ENCODE data around the gene ABHD8. TPM values are rescaled to one million over a fixed set of nuclear protein-coding genes. Genes with fewer than 3 reads are reported as not detected.

ABHD8 gene
- total RNA-seq, 4 donors from 2014 or later = 9.7 to 15.7 (median 13.6) TPM

GRCh38 chr19:17336872-17337674 is 33.8 kb upstream of the ABHD8 start, which contains the start of gene GTPBP3:
Gene GTPBP3 (plus strand): TSS chr19:17337553. CDS start chr19:17337612, 59 bp downstream.
- WGBS = under 1% methylated on average over 41 of the region's 41 CpGs
- Histone ChIP-seq H3K4me3 (peak within 1 kb of the TSS; percentile 65), H3K27ac (peak within 1 kb of the TSS; percentile 91), H3K36me3 (peaks cover 9% of the 10 kb centered on the region), H3K4me1 (peaks cover 50% of the 10 kb centered on the region), H3K9me3 (no peaks in the 10 kb centered on the region), H3K27me3 (no peaks in the 10 kb centered on the region)
- TF ChIP-seq POLR2AphosphoS5 (IDR thresholded peaks at IDR 0.05) = peak in 2 of 3 donors; percentile 67 to 71
- TF ChIP-seq EP300 (IDR thresholded peaks at IDR 0.05) = no peak
- TF ChIP-seq, protein P1, sequence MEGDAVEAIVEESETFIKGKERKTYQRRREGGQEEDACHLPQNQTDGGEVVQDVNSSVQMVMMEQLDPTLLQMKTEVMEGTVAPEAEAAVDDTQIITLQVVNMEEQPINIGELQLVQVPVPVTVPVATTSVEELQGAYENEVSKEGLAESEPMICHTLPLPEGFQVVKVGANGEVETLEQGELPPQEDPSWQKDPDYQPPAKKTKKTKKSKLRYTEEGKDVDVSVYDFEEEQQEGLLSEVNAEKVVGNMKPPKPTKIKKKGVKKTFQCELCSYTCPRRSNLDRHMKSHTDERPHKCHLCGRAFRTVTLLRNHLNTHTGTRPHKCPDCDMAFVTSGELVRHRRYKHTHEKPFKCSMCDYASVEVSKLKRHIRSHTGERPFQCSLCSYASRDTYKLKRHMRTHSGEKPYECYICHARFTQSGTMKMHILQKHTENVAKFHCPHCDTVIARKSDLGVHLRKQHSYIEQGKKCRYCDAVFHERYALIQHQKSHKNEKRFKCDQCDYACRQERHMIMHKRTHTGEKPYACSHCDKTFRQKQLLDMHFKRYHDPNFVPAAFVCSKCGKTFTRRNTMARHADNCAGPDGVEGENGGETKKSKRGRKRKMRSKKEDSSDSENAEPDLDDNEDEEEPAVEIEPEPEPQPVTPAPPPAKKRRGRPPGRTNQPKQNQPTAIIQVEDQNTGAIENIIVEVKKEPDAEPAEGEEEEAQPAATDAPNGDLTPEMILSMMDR (IDR thresholded peaks at IDR 0.05) = no peak
- no peak for TF ChIP-seq POLR2A (IDR thresholded peaks at IDR 0.05)
- DNase-seq (ENCODE audit: low spot score in 2 of 2) = peak; percentile 99

DNA sequence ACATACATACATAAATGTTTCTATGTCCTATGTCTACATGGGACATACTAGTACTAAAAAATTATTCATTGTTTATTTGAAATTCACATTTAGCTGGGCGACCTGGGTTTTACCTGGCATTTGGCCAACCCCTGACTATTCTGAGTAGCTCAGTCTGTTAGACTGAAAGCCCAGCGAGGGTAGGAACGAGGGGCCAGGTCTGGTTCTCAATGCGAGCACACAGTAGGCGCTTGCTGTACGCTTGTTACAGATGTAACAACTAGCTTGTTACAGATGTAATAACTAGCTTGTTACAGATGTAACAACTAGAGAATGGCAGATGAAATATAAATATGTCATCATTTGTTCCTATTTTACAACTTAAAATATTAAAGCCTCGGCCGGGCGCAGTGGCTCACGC is 32.4 kb upstream of the ABHD8 start:
- Histone ChIP-seq H3K9me3 (no peaks in the 10 kb centered on the region), H3K27me3 (no peaks in the 10 kb centered on the region), H3K36me3 (no peaks in the 10 kb centered on the region), H3K4me3 (peak overlapping the region; percentile 74), H3K27ac (peak overlapping the region; percentile 19), H3K4me1 (peaks cover 48% of the 10 kb centered on the region)
- no peak for DNase-seq (ENCODE audit: low spot score in 2 of 2)
- 59% methylated on average over 10 of the region's 10 CpGs for WGBS
- TF ChIP-seq, protein P1 (IDR thresholded peaks at IDR 0.05) = no peak
- TF ChIP-seq EP300 (IDR thresholded peaks at IDR 0.05) (no peak), POLR2AphosphoS5 (IDR thresholded peaks at IDR 0.05) (no peak), POLR2A (IDR thresholded peaks at IDR 0.05) (no peak)

DNA sequence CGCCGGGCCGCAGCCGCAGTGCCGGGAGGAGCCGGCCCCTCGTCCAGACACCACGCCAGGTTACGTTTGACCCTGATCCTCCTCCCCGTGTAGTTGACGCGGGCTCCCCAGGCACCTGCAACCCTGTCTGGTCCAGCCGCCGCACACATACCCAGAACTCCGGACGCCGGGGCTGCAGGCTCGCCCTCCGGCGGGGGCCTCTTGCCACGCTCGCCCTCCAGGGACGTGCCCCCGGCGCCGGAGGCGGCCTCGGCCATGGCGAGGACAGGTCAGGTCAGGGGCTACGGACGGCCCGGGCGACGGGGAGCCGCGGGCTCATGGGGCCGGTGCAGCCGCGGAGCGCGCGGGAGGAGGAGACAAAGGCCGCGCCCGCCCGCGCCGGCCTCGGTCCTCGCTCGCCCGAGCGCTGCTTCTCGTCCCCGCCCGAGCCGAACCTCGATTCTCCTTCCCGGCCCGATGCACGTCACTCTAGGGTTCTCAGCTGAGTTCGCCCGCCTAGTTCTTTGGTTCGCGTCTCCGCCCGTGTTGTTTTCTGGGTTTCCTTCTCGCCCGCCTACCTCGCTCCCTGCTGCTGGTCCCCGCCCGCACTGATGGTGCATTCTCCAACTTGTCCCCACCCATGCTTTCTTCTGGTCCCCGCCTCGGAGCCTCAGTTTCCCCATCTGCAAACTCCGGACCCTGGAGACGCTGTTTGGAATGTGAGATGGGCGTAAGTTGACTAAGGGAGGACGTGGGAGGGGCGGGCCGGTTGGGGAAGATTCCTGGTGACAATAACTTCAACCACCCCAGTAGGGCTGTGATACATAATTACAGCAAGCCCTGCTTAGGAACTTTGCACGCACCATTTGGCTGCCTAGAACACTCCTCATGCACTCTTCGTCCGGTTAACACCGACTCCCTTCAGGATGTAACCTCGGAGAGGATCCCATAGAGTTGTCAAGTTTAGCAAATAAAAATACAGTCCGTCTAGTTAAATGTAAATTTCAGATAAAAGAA is 31.5 kb upstream of the ABHD8 start, which contains the start of gene ANO8:
Gene ANO8, minus strand, starts transcription at position 442 of the 996 bp plus-strand sequence. Its CDS starts 185 bp downstream, at position 257.
- Histone ChIP-seq H3K4me1 (peaks cover 45% of the 10 kb centered on the region), H3K27ac (peak within 1 kb of the TSS; percentile 78), H3K4me3 (peak within 1 kb of the TSS; percentile 74), H3K27me3 (peaks cover 7% of the 10 kb centered on the region), H3K9me3 (no peaks in the 10 kb centered on the region), H3K36me3 (no peaks in the 10 kb centered on the region)
- peak; percentile 97 for DNase-seq (ENCODE audit: low spot score in 2 of 2)
- WGBS = 3% methylated on average over 37 of the region's 86 CpGs
- no peak for TF ChIP-seq EP300 (IDR thresholded peaks at IDR 0.05)
- TF ChIP-seq POLR2AphosphoS5 (IDR thresholded peaks at IDR 0.05) = peak in 1 of 3 donors; percentile 51

DNA sequence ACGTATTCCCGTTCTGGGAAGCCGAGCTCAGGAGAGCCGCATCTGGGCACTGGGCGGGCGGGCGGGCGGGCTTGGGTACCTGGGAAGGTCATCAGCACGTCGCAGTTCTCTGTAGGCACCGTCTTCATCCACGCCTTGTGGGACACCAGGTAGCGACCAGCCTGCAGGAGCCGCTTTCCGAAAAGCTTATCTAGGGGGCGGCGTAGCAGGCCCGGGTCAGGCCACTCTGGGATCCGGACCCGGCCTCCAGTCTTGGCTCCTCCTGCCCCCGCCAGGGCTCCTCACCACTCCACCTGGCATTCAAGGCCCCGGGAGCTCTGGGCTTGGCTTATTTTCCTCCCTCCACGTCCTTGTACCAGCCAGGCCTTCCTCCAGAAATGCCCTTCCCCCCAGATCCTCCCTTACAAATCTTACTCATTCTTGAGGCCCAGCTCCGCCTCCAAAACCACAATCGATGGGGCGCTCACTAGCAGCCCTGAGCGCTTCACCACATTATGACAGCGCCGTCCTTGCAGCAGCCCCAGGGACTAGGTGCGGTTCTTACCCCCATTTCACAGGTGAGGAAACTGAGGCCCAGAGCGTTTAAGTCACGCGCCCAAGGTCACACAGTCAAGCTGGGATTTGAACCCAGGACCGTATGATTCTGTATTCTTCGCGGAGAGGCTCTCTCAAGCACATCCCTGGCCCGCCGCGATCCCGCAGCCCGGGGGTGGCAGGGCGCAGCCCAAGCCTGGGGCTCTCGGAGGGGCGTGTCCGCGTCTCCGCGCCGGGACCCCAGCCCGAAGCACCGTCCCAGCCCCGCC is 30.6 kb upstream of the ABHD8 start:
- peak overlapping the region; percentile 78 for H3K27ac ChIP-seq
- TF ChIP-seq POLR2AphosphoS5 (IDR thresholded peaks at IDR 0.05) = no peak
- no peak for TF ChIP-seq POLR2A (IDR thresholded peaks at IDR 0.05)
- TF ChIP-seq, protein P1 (IDR thresholded peaks at IDR 0.05) = no peak
- no peak for TF ChIP-seq EP300 (IDR thresholded peaks at IDR 0.05)
- DNase-seq (ENCODE audit: low spot score in 2 of 2) = peak in 1 of 2 donors; percentile 76
- H3K9me3 ChIP-seq = no peaks in the 10 kb centered on the region
- H3K27me3 ChIP-seq = peaks cover 13% of the 10 kb centered on the region
- H3K4me1 ChIP-seq = peaks cover 51% of the 10 kb centered on the region
- 31% methylated on average over 18 of the region's 52 CpGs for WGBS
- peak overlapping the region; percentile 74 for H3K4me3 ChIP-seq
- H3K36me3 ChIP-seq = no peaks in the 10 kb centered on the region

All from suprapubic skin (tissue), 4 donors.